ENCODE results near the gene BORCS6. TPM values are rescaled to one million over a fixed set of nuclear protein-coding genes. Genes with fewer than 3 reads are reported as not detected.
A peak's percentile ranks its signal among the peaks of the same experiment; 100 is the strongest.

The BORCS6 gene
- total and polyA plus RNA-seq, 2 of the 13 experiments (the other 11 are each of a cell fraction or from before 2014, with no cell fraction given), result 2.0 to 5.1 TPM

- TF ChIP-seq ZNF276 (CRISPR knock-in tag; IDR thresholded peaks at IDR 0.05; ENCODE audit: low read depth) (peak; percentile 62; the same call in 1 of the 2 replicates), ZNF580 (CRISPR knock-in tag; IDR thresholded peaks at IDR 0.05; ENCODE audit: borderline replicate concordance, low read depth) (0 out of 2 replicates have a peak, but pooled peaks have one; percentile 48), ELF1 (CRISPR knock-in tag; IDR thresholded peaks at IDR 0.05) (peak; percentile 95), BRD4 (CRISPR knock-in tag; IDR thresholded peaks at IDR 0.05) (peak; percentile 38; the same call in 1 of the 2 replicates), ZNF501 (CRISPR knock-in tag; IDR thresholded peaks at IDR 0.05) (peak; percentile 15; the same call in 1 of the 2 replicates), LRRFIP1 (CRISPR knock-in tag; conservative IDR thresholded peaks at IDR 0.05) (no peak), PHB2 (IDR thresholded peaks at IDR 0.05; ENCODE audit: partially characterized antibody) (no peak), E2F1 (CRISPR knock-in tag; IDR thresholded peaks at IDR 0.05) (no peak), ZNF383 (CRISPR knock-in tag; IDR thresholded peaks at IDR 0.05; ENCODE audit: borderline replicate concordance) (peak; percentile 93; the same call in 1 of the 2 replicates), ZNF430 (CRISPR knock-in tag; IDR thresholded peaks at IDR 0.05) (peak; percentile 47; the same call in 1 of the 2 replicates), ZNF883 (CRISPR knock-in tag; IDR thresholded peaks at IDR 0.05; ENCODE audit: not compliant biosample characterization) (peak; percentile 82), ZNF816 (CRISPR knock-in tag; IDR thresholded peaks at IDR 0.05; ENCODE audit: borderline replicate concordance) (0 out of 2 replicates have a peak, but pooled peaks have one; percentile 48), RARA (CRISPR knock-in tag; IDR thresholded peaks at IDR 0.05) (no peak), MBD4 (IDR thresholded peaks at IDR 0.05; ENCODE audit: borderline replicate concordance, low read length) (no peak), WIZ (CRISPR knock-in tag; IDR thresholded peaks at IDR 0.05) (no peak), BCL6 (CRISPR knock-in tag; IDR thresholded peaks at IDR 0.05) (0 out of 2 replicates have a peak, but pooled peaks have one; percentile 9), ZFP36L1 (CRISPR knock-in tag; IDR thresholded peaks at IDR 0.05) (0 out of 2 replicates have a peak, but pooled peaks have one; percentile 34), ZBTB43 (CRISPR knock-in tag; conservative IDR thresholded peaks at IDR 0.05) (0 out of 2 replicates have a peak, but pooled peaks have one; percentile 27), ZNF513 (CRISPR knock-in tag; conservative IDR thresholded peaks at IDR 0.05) (no peak)
These were observed at the start of gene BORCS6 (continued) for GRCh38 chr17:8189711-8190477.

All from HepG2 (cell line).